K562 (cell line): ENCODE data around the gene TMEM14C. TPM values are rescaled to one million over a fixed set of nuclear protein-coding genes. Genes with fewer than 3 reads are reported as not detected.
A peak's percentile ranks its signal among the peaks of the same experiment; 100 is the strongest.

Experiments used
- ARID1B ChIP-seq: fragments of 450-650 bp; IDR thresholded peaks from 2 replicates; pipeline ENCODE4 v1.6.1; 2016; ENCODE audit warnings: antibody characterized with exemption, mild to moderate bottlenecking, inconsistent platforms
- KDM1A ChIP-seq, 2 experiments: fragments of 450-650 bp; IDR thresholded peaks; 2 replicates each; pipeline ENCODE4 v1.6.1; 2016; ENCODE audit warnings: mild to moderate bottlenecking in 2 of 2
- KHSRP ChIP-seq: fragments of 450-650 bp; IDR thresholded peaks from 2 replicates; pipeline ENCODE4 v1.6.1; 2017
- L3MBTL2 ChIP-seq: fragments of 450-650 bp; IDR thresholded peaks from 2 replicates; pipeline ENCODE4 v1.6.1; 2016; ENCODE audit warnings: mild to moderate bottlenecking, moderate library complexity
- MTF1 ChIP-seq: fragments of 250-450 bp; sonication (Bioruptor Pico); IDR thresholded peaks from 2 replicates; pipeline ENCODE4 v1.9.0; 2021; ENCODE audit warnings: moderate library complexity, mild to moderate bottlenecking, inconsistent platforms, borderline replicate concordance
- NR4A1 ChIP-seq, 2 experiments: fragments of 250-450 bp in 1 of 2; fragments of 450-650 bp in 1 of 2; sonication (Bioruptor Pico) in 1 of 2; IDR thresholded peaks; 2 replicates each; pipeline versions ENCODE4 v1.4.0 to v1.6.1; 2016 to 2020; ENCODE audit warnings: mild to moderate bottlenecking in 2 of 2, missing compliant biosample characterization in 1 of 2, missing genetic modification characterization in 1 of 2, moderate library complexity in 1 of 2
- SMAD2 ChIP-seq: fragments of 150-350 bp; IDR thresholded peaks from 2 replicates; pipeline ENCODE4 v1.6.1; 2014; ENCODE audit warnings: low read depth, mild to moderate bottlenecking, low read length
- STAT5B ChIP-seq: fragments of 250-450 bp; sonication (Bioruptor Pico); IDR thresholded peaks from 2 replicates; pipeline ENCODE4 v1.8.0; 2021; ENCODE audit warnings: mild to moderate bottlenecking, inconsistent platforms
- TAF1 ChIP-seq: IDR thresholded peaks from 2 replicates; pipeline ENCODE4 v1.6.1; 2011; ENCODE audit warnings: mild to moderate bottlenecking, low read length, moderate library complexity; ENCODE audit not compliant: insufficient read depth, control insufficient read depth, severe bottlenecking; ENCODE audit errors: extremely low read depth
- TEAD1 ChIP-seq, 2 experiments: fragments of 450-650 bp in 1 of 2; sonication (generic) in 1 of 2; formaldehyde crosslinking; IDR thresholded peaks; 2 replicates each; pipeline versions ENCODE4 v1.4.0 to v1.8.0; 2020 to 2022; ENCODE audit warnings: mild to moderate bottlenecking in 2 of 2, missing genetic modification reagents in 1 of 2
- ZNF764 ChIP-seq: fragments of 250-450 bp; sonication (Bioruptor Pico); IDR thresholded peaks from 2 replicates; pipeline ENCODE4 v1.4.0; 2020; ENCODE audit warnings: low read depth, mild to moderate bottlenecking, moderate library complexity
- polyA plus RNA-seq, 8 experiments: library from polyadenylated mRNA; depleted of rRNA in 4 of 8; stranded (reverse) in 5 of 8; unstranded in 3 of 8; fragments of >200 nt; fragmentation: Nextera tagmentation in 2 of 8; fragmentation: Illumina TruSeq in 1 of 8; extraction: Ambion mirVana in 2 of 8; extraction: Trizol in 1 of 8; gene quantifications; 2 replicates each; pipeline versions ENCODE4 v1.2.1 to v1.2.3, GENCODE V29; 2011 to 2014; ENCODE audit warnings: inconsistent platforms in 1 of 8, missing spikeins in 1 of 8
- total RNA-seq, 7 experiments: library from RNA; depleted of rRNA in 6 of 7; stranded (reverse); fragments of >200 nt in 6 of 7; fragmentation: Illumina TruSeq in 2 of 7; extraction: Trizol in 2 of 7; gene quantifications; 2 replicates each; pipeline versions ENCODE4 v1.2.1 to v1.2.3, GENCODE V29; 2011 to 2021; ENCODE audit warnings: low replicate concordance in 1 of 7
- TF ChIP-seq, protein P1 (sequence below): sonication (generic); formaldehyde crosslinking; IDR thresholded peaks from 2 replicates; pipeline ENCODE4 v1.8.0; 2023; ENCODE audit warnings: mild to moderate bottlenecking, missing genetic modification reagents
- TF ChIP-seq, protein P2 (sequence below): sonication (generic); formaldehyde crosslinking; IDR thresholded peaks from 2 replicates; pipeline ENCODE4 v1.4.0; 2020; ENCODE audit warnings: mild to moderate bottlenecking, missing genetic modification reagents
- TF ChIP-seq, protein P3 (sequence below), 2 experiments: fragments of 450-650 bp; IDR thresholded peaks; 2 replicates each; pipeline ENCODE4 v1.6.1; 2016; ENCODE audit warnings: mild to moderate bottlenecking in 2 of 2, borderline replicate concordance in 1 of 2, low read depth in 1 of 2, moderate library complexity in 1 of 2
- TF ChIP-seq, protein P4 (sequence below): fragments of 250-450 bp; sonication (Bioruptor Pico); IDR thresholded peaks from 2 replicates; pipeline ENCODE4 v1.8.0; 2021; ENCODE audit warnings: borderline replicate concordance, mild to moderate bottlenecking, moderate library complexity; ENCODE audit not compliant: poor library complexity, severe bottlenecking

The TMEM14C gene
- total and polyA plus RNA-seq, 9 of the 15 experiments (the other 6 are each of a cell fraction or from before 2014, with no cell fraction given): 151 to 496 (median 263) TPM

DNA sequence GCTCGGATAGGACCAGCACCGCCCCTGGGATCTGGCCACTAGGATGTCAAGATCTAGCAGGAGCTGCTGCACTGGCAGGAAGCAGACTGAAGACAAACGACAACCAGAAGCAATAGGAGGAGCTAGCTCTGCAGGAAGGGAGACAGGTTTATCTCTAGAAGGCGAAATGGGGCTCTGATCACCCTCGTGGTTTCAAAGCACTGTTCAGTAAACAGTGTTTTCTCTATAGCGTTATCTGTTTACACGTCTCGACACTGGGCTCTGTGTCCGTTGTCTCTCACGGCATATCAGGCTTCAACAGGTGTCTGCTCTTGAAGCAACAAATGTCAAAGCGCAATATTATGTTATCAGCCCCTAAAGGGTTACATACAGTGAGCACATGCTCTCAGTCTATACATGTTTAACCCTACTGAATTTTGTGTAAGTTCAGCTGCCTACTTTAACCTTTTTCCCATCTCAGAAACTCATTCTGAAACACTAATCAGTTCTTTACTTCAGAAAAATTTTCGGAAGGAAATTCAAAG, 48.6 kb downstream of the TMEM14C start (continued):
- TF ChIP-seq, protein P1, sequence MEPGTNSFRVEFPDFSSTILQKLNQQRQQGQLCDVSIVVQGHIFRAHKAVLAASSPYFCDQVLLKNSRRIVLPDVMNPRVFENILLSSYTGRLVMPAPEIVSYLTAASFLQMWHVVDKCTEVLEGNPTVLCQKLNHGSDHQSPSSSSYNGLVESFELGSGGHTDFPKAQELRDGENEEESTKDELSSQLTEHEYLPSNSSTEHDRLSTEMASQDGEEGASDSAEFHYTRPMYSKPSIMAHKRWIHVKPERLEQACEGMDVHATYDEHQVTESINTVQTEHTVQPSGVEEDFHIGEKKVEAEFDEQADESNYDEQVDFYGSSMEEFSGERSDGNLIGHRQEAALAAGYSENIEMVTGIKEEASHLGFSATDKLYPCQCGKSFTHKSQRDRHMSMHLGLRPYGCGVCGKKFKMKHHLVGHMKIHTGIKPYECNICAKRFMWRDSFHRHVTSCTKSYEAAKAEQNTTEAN (CRISPR knock-in tag): peak; percentile 84; the same call in 1 of the 2 replicates
- TF ChIP-seq TAF1: peak; percentile 19
- TF ChIP-seq TEAD1 (CRISPR knock-in tag; IDR thresholded peaks at IDR 0.05): 0 out of 4 replicates have a peak, but pooled peaks of 1 of the 2 experiments have one; percentile 18
- TF ChIP-seq, protein P2, sequence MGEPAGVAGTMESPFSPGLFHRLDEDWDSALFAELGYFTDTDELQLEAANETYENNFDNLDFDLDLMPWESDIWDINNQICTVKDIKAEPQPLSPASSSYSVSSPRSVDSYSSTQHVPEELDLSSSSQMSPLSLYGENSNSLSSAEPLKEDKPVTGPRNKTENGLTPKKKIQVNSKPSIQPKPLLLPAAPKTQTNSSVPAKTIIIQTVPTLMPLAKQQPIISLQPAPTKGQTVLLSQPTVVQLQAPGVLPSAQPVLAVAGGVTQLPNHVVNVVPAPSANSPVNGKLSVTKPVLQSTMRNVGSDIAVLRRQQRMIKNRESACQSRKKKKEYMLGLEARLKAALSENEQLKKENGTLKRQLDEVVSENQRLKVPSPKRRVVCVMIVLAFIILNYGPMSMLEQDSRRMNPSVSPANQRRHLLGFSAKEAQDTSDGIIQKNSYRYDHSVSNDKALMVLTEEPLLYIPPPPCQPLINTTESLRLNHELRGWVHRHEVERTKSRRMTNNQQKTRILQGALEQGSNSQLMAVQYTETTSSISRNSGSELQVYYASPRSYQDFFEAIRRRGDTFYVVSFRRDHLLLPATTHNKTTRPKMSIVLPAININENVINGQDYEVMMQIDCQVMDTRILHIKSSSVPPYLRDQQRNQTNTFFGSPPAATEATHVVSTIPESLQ (CRISPR knock-in tag): 0 out of 2 replicates have a peak, but pooled peaks have one; percentile 18
- TF ChIP-seq, protein P3, sequence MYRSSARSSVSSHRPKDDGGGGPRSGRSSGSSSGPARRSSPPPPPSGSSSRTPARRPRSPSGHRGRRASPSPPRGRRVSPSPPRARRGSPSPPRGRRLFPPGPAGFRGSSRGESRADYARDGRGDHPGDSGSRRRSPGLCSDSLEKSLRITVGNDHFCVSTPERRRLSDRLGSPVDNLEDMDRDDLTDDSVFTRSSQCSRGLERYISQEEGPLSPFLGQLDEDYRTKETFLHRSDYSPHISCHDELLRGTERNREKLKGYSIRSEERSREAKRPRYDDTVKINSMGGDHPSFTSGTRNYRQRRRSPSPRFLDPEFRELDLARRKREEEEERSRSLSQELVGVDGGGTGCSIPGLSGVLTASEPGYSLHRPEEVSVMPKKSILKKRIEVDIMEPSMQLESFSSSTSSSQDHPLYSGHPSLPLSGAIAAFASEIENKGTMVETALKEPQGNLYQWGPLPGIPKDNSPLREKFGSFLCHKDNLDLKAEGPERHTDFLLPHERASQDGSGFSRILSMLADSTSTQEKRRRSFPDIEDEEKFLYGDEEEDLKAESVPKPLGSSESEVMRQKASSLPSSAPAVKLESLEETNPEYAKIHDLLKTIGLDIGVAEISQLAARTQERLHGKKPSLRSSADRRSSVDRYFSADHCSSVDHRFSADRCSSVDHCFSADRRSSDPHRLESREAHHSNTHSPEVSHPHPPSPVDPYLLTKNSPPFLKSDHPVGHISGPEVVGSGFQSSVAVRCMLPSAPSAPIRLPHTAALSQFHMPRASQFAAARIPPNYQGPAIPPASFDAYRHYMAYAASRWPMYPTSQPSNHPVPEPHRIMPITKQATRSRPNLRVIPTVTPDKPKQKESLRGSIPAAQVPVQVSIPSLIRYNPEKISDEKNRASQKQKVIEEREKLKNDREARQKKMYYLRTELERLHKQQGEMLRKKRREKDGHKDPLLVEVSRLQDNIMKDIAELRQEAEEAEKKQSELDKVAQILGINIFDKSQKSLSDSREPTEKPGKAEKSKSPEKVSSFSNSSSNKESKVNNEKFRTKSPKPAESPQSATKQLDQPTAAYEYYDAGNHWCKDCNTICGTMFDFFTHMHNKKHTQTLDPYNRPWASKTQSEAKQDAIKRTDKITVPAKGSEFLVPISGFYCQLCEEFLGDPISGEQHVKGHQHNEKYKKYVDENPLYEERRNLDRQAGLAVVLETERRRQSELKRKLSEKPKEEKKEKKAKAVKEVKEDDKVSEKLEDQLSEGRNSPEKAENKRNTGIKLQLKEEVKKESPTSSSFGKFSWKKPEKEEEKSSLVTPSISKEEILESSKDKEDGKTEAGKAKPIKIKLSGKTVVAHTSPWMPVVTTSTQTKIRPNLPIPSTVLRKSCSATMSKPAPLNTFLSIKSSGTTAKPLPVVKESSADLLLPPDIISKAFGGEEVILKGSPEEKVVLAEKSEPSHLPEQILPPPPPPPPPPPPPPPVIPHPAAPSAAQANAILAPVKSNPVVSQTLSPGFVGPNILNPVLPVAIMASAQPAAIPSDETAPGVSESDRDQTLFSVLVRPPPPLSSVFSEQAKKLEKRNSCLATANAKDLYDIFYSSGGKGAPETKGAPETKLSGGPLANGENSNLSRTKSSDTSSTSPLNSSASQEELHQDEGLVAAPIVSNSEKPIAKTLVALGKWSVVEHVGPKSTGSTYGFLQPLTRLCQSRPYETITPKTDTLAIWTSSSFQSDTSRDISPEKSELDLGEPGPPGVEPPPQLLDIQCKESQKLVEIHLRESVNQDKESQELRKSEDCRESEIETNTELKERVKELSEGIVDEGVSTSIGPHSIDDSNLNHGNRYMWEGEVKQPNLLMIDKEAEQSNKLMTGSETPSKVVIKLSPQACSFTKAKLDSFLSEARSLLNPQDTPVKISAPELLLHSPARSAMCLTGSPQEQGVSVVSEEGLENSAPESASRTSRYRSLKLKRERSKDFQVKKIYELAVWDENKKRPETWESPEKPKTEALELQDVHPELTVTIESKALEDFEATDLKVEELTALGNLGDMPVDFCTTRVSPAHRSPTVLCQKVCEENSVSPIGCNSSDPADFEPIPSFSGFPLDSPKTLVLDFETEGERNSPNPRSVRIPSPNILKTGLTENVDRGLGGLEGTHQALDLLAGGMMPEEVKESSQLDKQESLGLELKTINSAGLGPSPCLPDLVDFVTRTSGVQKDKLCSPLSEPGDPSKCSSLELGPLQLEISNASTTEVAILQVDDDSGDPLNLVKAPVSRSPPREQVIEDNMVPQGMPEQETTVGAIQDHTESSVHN (IDR thresholded peaks at IDR 0.05; ENCODE audit: borderline replicate concordance in 1 of 2, low read depth in 1 of 2): peak; percentile 40 to 44; a peak in 1 of 4 replicates
- TF ChIP-seq NR4A1 (CRISPR knock-in tag; IDR thresholded peaks at IDR 0.05): no peak
- 0 out of 2 replicates have a peak, but pooled peaks have one; percentile 25 for TF ChIP-seq NR4A1 (tag; IDR thresholded peaks at IDR 0.05)
- TF ChIP-seq MTF1: no peak
- TF ChIP-seq L3MBTL2: peak; percentile 92
- TF ChIP-seq, protein P4, sequence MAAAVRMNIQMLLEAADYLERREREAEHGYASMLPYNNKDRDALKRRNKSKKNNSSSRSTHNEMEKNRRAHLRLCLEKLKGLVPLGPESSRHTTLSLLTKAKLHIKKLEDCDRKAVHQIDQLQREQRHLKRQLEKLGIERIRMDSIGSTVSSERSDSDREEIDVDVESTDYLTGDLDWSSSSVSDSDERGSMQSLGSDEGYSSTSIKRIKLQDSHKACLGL (CRISPR knock-in tag): no peak
- no peak for TF ChIP-seq ZNF764 (CRISPR knock-in tag)
- peak; percentile 98 to 99 for TF ChIP-seq KDM1A (IDR thresholded peaks at IDR 0.05)
- TF ChIP-seq ARID1B: peak; percentile 98
- TF ChIP-seq SMAD2: no peak
- no peak for TF ChIP-seq STAT5B (CRISPR knock-in tag)
- no peak for TF ChIP-seq KHSRP
